Measurements from ENCODE around the gene PIGU. TPM values are rescaled to one million over a fixed set of nuclear protein-coding genes. Genes with fewer than 3 reads are reported as not detected.

PIGU gene
- total RNA-seq, 1 donor from 2014 or later = 20.7 TPM

DNA sequence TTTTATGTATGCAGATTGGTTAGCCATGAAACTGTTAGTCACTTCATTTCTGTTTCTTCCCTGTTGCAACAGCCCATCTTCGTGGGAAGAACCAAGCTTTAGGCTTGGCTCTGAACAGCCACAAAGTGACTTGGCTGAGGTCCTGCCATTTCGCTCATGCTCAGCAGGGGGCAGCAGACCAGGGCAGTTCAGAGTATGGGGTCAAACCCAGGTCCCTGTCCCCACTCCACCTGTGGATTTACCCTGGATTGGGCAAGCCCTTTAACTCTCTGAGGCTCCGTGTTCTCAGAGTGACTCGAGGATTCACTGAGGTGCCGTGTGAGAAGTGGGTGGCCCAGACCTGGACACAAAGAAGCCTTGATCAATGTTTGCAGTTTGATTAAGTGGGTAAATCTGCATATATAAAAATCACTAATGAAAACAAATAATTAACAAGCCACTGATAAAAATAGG lies 138.2 kb downstream of the PIGU start:
- TF ChIP-seq, protein P1, sequence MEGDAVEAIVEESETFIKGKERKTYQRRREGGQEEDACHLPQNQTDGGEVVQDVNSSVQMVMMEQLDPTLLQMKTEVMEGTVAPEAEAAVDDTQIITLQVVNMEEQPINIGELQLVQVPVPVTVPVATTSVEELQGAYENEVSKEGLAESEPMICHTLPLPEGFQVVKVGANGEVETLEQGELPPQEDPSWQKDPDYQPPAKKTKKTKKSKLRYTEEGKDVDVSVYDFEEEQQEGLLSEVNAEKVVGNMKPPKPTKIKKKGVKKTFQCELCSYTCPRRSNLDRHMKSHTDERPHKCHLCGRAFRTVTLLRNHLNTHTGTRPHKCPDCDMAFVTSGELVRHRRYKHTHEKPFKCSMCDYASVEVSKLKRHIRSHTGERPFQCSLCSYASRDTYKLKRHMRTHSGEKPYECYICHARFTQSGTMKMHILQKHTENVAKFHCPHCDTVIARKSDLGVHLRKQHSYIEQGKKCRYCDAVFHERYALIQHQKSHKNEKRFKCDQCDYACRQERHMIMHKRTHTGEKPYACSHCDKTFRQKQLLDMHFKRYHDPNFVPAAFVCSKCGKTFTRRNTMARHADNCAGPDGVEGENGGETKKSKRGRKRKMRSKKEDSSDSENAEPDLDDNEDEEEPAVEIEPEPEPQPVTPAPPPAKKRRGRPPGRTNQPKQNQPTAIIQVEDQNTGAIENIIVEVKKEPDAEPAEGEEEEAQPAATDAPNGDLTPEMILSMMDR (IDR thresholded peaks at IDR 0.05; ENCODE audit: insufficient read depth, low read length, poor library complexity, severe bottlenecking) = peak; percentile 79
- no peak overlapping the region for H3K4me3 ChIP-seq (ENCODE audit: low read depth, low read length)
- DNase-seq (ENCODE audit: low read depth) = no peak
- no peaks in the 10 kb centered on the region for H3K27me3 ChIP-seq (ENCODE audit: control insufficient read depth, insufficient read depth, low read length)
- H3K36me3 ChIP-seq (ENCODE audit: control insufficient read depth, insufficient read depth, low read length) = peaks cover 2% of the 10 kb centered on the region

GRCh38 chr20:34537651-34538050 lies 139.2 kb downstream of the PIGU start:
- Histone ChIP-seq H3K27me3 (ENCODE audit: control insufficient read depth, insufficient read depth, low read length) (no peaks in the 10 kb centered on the region), H3K4me3 (ENCODE audit: low read depth, low read length) (no peak overlapping the region), H3K36me3 (ENCODE audit: control insufficient read depth, insufficient read depth, low read length) (peaks cover 2% of the 10 kb centered on the region)
- TF ChIP-seq, protein P1 (IDR thresholded peaks at IDR 0.05; ENCODE audit: insufficient read depth, low read length, poor library complexity, severe bottlenecking) = no peak
- DNase-seq (ENCODE audit: low read depth) = no peak

GRCh38 chr20:34536798-34537394 lies 140.0 kb downstream of the PIGU start:
- TF ChIP-seq, protein P1 (IDR thresholded peaks at IDR 0.05; ENCODE audit: insufficient read depth, low read length, poor library complexity, severe bottlenecking) = peak; percentile 30
- H3K36me3 ChIP-seq (ENCODE audit: control insufficient read depth, insufficient read depth, low read length) = peaks cover 2% of the 10 kb centered on the region
- no peak overlapping the region for H3K4me3 ChIP-seq (ENCODE audit: low read depth, low read length)
- no peak for DNase-seq (ENCODE audit: low read depth)
- H3K27me3 ChIP-seq (ENCODE audit: control insufficient read depth, insufficient read depth, low read length) = no peaks in the 10 kb centered on the region

GRCh38 chr20:34535857-34536256 lies 141.0 kb downstream of the PIGU start:
- Histone ChIP-seq H3K4me3 (ENCODE audit: low read depth, low read length) (no peak overlapping the region), H3K27me3 (ENCODE audit: control insufficient read depth, insufficient read depth, low read length) (no peaks in the 10 kb centered on the region), H3K36me3 (ENCODE audit: control insufficient read depth, insufficient read depth, low read length) (peaks cover 2% of the 10 kb centered on the region)
- TF ChIP-seq, protein P1 (IDR thresholded peaks at IDR 0.05; ENCODE audit: insufficient read depth, low read length, poor library complexity, severe bottlenecking) = no peak
- DNase-seq (ENCODE audit: low read depth) = no peak

DNA sequence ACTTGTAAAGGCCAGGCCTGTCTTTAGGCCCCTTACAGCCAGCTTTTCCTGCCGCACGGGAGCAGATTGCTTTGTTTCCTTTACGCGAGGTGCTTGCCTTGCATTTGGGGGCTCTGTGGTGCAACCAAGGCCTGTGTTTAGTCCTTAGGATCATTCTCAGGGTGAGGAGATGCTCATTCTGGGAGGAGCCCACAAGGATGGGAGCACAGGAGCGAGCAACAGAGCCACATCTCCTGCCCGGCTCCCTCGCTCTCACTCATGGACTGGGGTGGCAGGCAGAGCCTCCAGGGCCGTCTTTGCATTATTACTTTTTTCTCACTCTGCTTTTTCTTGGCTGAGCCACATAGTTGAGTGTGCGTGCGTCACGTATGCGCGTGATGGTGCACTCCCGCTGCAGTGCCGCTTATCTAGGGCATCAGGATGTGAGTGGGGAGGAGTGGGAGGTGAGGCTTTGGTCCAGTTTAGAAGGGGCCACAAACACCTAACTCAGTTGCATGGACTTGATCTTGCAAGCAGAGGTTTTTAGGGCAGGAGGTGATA lies 141.5 kb downstream of the PIGU start:
- no peaks in the 10 kb centered on the region for H3K27me3 ChIP-seq (ENCODE audit: control insufficient read depth, insufficient read depth, low read length)
- H3K4me3 ChIP-seq (ENCODE audit: low read depth, low read length) = no peak overlapping the region
- TF ChIP-seq, protein P1 (IDR thresholded peaks at IDR 0.05; ENCODE audit: insufficient read depth, low read length, poor library complexity, severe bottlenecking) = no peak
- DNase-seq (ENCODE audit: low read depth) = no peak
- peaks cover 2% of the 10 kb centered on the region for H3K36me3 ChIP-seq (ENCODE audit: control insufficient read depth, insufficient read depth, low read length)

Data from kidney epithelial cell (primary cell).